ENCODE measurements around the gene SPSB1.
"Not testable (repeated sequence)": the region's sequence is repeated elsewhere in the genome, so short reads cannot be mapped to it uniquely, and the experiment has no call there.

The SPSB1 gene

GRCh38 chr1:9384128-9384527, 91.4 kb downstream of the SPSB1 start:
- in situ Hi-C loops (cut with MboI; ENCODE audit: low sequenced_read_pairs), result no loop called here

- in situ Hi-C loops (cut with MboI; ENCODE audit: low sequenced_read_pairs), result no loop called here
These were observed 92.1 kb downstream of the SPSB1 start for GRCh38 chr1:9384751-9385245.

- in situ Hi-C loops (cut with MboI; ENCODE audit: low sequenced_read_pairs), result not testable (repeated sequence)
These were observed 92.7 kb downstream of the SPSB1 start for GRCh38 chr1:9385392-9385791.

GRCh38 chr1:9385801-9386573, 93.3 kb downstream of the SPSB1 start:
- in situ Hi-C loops (cut with MboI; ENCODE audit: low sequenced_read_pairs), result no loop called here

GRCh38 chr1:9388335-9389180, 95.9 kb downstream of the SPSB1 start:
- in situ Hi-C loops (cut with MboI; ENCODE audit: low sequenced_read_pairs), result no loop called here

GRCh38 chr1:9389968-9390367, 97.3 kb downstream of the SPSB1 start:
- in situ Hi-C loops (cut with MboI; ENCODE audit: low sequenced_read_pairs), result no loop called here

DNA sequence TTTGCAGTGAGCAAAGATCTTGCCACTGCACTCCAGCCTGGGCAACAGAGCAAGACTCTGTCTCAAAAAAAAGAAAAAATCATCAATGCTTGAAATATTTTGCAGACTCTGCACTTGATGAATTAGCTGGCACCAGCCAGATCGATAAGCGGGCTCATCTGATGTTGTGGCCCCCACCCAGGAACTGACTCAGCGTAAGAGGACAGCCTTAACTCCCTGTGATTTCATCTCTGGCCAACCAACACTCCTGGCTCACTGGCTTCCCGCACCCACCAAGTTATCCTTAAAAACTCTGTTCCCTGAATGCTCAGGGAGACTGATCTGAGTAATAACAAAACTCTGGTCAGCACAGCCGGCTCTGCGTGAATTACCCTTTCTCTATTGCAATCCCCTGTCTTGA, 98.9 kb downstream of the SPSB1 start:
- in situ Hi-C loops (cut with MboI; ENCODE audit: low sequenced_read_pairs), result no loop called here

DNA sequence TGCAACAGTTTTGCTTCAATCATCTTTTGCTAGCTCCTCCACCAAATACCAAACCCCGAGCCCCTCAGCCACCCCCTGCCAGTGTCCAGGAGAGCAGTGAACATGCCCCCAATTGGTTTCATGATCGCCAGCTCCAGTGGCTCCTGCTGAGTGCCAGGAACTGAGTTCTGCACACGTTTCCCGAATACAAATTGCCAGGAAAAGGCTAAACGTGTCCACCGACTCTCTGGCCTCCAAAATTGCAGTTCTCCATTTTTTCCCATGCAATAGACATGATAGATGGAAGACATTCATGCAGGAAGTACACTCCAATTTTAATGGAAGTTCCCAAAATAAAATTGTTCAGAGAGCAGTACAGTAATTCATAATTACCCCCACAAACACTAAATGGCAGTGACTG, 101.3 kb downstream of the SPSB1 start:
- in situ Hi-C loops (cut with MboI; ENCODE audit: low sequenced_read_pairs), result no loop called here

DNA sequence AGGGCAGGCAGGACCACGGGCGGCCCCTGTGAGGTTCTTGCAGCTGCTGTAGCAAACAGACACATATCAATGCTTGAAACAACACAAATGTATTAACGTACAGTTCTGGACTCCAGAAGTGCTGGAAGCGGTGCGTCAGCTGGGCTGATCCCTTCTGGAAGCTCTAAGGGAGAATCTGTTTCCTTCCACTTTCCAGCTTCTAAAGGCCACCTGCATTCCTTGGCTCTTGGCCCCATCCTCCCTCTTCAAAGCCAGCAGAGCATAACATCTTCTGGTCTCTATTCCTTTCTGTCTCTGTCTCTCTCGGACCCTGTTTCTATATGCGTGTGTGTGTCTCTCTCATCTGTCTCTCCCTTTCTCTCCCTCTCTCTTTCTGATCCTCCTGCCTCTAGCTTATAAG, 102.3 kb downstream of the SPSB1 start:
- in situ Hi-C loops (cut with MboI; ENCODE audit: low sequenced_read_pairs), result no loop called here

DNA sequence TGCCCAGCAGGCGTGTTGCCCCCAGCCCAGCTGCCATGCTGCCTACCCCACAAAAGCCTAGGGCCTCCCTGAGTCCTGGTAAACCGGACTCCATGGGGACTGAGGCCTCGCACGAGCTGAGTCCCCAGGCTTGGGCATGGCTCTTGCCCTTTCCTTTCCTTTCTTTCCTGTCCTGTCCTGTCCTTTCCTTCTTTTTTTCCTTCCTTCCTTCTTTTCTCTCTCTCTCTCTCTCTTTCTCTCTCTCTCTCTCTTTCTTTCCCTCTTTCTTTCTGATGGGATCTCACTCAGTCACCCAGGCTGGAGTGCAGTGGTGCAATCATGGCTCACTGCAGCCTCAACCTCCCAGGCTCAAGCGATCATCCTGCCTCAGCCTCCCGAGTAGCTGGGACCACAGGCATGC, 104.4 kb downstream of the SPSB1 start:
- in situ Hi-C loops (cut with MboI; ENCODE audit: low sequenced_read_pairs), result no loop called here

- in situ Hi-C loops (cut with MboI; ENCODE audit: low sequenced_read_pairs), result no loop called here
These were observed 105.4 kb downstream of the SPSB1 start for GRCh38 chr1:9397997-9398526.

DNA sequence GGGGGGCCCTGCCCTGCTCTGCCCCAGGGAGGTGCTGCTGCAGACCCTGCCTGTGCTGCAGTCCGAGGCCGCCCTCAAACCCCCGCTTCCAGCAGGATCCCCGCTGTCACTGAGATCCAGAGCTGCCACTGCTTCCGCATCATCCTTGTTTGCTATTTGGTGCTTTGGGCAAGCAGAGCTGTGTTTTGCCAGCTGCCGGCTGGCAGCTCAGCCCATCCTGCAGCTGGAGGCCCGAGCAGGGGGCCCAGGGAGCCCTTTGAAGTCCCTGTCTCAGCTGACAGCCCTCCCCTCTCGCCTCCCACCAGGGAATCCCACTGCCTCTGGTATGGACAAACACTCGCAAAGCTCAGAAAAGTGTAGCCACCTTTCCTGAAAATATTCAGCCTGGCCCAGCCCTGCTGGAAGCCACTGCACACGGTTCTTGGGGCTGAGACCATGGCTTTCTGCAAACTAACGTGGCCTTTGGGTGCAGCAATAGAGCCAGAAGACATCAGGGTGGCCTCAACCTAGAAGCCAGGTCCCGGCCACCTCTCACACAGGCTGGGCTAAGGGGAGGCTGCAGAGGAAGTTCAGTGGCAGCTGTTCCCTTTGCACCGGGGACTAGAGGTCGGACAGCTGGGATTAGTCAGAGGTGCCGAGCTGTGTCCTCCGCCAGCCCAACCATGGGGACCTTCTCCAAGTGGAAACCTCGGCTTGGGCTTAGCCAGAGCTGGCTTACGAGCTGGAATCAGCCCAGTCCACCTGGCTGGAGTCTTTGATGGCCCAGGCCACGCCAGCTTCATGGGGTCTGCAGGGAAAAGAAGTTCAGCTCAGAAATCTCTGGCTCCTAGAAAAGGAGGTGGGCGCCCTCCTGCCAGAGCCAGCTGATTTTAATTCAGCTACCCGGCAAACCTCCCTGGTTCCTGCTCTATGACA, 107.1 kb downstream of the SPSB1 start:
- in situ Hi-C loops (cut with MboI; ENCODE audit: low sequenced_read_pairs), result no loop called here

DNA sequence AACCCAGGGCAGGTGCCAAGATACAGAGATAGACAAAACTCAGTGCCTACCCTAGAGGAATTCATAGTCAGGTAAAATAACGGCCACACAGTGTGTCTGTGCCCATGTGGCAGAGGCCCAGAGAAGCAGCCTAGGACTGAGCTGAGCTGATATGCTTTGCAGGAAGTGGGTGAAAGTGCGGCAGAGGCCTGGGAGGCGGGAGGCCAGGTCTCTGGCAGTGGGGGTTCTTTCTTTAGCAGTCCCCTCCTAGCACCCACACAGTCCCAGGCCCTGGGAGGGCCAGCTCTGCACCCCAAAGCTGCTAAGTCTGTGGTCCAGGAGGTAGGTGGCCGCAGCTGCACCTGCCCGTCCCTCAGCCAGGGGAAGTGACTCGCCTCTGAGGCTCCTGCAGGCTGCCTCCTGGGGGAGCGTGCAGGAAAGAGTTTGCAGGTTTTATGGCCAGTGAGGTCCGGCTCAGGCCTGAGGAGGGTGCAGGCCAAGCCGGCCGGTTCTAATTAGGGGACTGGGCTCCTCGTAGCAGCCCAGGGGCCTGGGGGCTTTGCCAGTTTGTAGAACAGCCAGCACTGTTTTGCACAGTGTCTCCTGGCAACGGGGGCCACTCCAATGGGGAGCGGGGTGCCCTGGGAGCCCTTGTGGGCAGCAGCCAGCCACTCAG, 107.9 kb downstream of the SPSB1 start:
- in situ Hi-C loops (cut with MboI; ENCODE audit: low sequenced_read_pairs), result no loop called here

GRCh38 chr1:9401080-9401453, 108.4 kb downstream of the SPSB1 start:
- in situ Hi-C loops (cut with MboI; ENCODE audit: low sequenced_read_pairs), result no loop called here

DNA sequence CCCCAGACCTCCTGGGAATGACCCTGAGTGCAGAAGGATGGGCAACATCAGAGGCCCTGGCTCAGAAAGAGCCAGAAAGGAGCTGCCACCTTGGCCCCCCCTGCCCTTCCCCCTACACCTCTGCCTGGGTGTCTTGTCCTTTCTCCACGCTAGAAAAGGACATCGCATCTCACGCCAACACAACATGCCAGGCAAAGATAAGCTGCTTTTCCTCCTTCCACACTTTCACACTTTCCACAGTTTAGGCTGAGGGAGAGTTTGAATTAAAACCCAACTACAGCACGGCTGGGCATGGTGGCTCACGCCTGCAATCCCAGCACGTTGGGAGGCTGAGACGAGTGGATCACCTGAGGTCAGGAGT, 109.5 kb downstream of the SPSB1 start:
- in situ Hi-C loops (cut with MboI; ENCODE audit: low sequenced_read_pairs), result no loop called here

GRCh38 chr1:9402717-9403225, 110.1 kb downstream of the SPSB1 start:
- in situ Hi-C loops (cut with MboI; ENCODE audit: low sequenced_read_pairs), result no loop called here

- in situ Hi-C loops (cut with MboI; ENCODE audit: low sequenced_read_pairs), result no loop called here
These were observed 111.6 kb downstream of the SPSB1 start for GRCh38 chr1:9404117-9404914.

GRCh38 chr1:9406111-9406510, 113.4 kb downstream of the SPSB1 start:
- in situ Hi-C loops (cut with MboI; ENCODE audit: low sequenced_read_pairs), result no loop called here

GRCh38 chr1:9410737-9411297, 118.1 kb downstream of the SPSB1 start:
- in situ Hi-C loops (cut with MboI; ENCODE audit: low sequenced_read_pairs), result no loop called here

All from HL-60/S4 (cell line).